ENCODE data around the gene FRMD4A.

FRMD4A gene

DNA sequence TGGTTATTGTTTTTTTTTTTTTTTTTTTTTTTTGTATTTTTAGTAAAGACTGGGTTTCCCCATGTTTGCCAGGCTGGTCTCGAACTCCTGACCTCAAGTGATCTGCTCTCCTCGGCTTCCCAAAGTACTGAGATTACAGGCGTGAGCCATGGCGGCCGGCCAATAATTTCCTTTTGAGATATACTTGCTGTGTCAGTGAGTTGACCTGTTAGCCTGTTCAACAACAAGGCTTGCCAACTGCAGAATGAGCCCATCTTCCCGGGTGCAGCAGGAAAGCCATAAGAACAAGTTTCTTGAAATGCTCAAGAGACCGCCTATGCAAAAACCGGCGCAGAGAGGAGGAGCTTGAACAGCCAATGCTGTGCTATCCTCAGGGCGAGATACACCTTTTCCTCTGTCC is 631.5 kb downstream of the FRMD4A start:
- no peak for DNase-seq (ENCODE audit: low spot score)

DNA sequence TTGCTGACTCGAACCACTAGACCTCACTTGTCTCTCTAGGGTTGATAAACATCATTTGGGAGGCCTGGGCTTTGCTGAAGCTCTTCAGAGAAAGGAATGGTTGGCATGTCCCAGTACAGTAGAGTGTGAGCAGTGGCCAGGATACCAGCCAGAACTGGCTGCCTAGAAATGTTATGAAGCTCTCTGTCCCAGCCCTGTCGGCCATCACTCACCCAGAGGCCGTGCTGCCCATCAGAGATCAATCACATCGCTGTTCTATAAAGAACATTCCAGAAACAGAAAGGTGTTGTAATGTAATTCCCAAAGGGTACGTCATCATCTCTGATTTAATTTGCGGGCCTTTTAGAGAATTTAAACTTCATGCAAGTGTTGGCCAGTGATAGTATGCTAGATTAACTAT is 632.5 kb downstream of the FRMD4A start:
- no peak for DNase-seq (ENCODE audit: low spot score)

DNA sequence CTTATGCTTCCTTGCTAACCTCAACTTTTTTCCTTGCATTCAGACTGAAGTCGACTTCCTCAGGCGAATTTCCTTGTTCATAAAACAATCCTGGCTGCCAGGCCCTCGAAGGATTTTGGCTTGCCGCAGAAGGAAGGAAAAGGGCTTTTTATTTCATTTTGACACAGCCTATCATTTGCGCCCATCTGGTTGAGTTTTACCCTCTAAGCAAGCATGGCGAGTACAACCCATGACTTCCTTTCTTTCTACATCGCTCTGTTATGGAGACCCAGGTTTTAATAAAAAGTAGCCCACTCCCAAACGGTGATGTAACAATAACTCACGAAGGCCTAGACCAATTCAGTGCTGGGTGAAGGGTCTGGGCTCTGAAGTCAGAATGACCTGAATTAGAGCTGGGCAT is 634.7 kb downstream of the FRMD4A start:
- no peak for DNase-seq (ENCODE audit: low spot score)

DNA sequence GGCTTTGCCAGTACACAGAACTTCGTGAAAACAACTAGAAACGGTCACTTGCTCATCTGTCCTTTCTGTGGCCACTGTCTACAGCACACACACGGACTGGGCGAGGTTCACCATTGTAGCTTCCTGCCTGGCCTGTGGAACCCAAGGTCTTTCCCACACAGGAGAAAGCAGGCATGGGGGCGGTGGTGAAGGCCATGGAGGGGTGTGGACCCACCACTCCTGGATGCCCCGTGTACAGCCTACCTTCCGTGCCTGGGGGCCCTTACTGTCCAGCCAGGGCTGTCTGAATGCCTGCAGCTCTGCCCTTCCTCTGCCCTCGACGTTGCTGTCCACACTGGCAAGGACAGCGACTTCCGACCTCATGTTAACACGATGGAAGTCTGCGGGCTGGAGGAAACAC is 635.1 kb downstream of the FRMD4A start:
- DNase-seq (ENCODE audit: low spot score): no peak

DNA sequence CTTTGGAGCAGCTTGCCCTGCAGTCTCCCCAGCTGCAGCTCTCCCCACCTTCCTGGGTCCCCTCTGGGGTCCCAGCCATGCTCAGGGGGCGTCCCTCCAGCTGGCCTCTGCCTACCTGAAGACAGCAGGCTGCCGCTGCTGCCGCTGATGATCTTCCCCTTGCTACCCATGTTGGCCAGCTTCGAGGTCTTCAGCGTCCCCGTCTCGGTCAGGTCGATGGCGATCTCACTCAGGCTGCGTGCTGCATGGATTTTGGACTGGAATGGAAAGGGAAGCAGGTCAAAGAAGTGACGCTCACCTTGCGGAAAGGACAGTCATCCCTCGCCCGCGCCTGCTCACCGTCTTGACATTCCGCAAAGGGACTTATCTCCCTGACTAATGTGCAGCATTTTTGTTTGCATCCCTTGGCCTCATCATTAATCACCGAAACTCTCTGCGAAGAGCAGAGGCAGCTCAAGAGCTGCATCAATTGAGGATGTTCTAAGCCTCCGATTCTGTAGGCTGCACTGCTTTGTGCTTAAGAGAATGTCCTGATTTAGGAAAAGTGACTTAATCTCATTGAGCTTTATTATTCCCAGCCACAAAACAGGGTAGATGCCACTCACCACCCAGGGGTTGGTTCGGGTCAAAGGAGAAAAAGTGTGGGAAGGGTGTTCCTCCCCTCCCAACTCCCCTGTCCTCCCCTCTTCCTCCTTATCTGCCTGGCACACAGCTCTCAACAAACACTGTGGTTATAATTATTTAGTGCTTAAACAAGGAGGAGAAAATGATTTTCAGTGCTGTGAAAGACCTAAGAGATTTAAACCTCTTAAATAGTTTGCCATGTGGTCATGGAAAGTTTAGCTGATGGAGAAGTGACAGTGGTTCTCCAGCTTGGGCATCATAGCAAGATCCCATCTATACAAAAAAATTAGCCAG is 636.7 kb downstream of the FRMD4A start:
- DNase-seq (ENCODE audit: low spot score): no peak

DNA sequence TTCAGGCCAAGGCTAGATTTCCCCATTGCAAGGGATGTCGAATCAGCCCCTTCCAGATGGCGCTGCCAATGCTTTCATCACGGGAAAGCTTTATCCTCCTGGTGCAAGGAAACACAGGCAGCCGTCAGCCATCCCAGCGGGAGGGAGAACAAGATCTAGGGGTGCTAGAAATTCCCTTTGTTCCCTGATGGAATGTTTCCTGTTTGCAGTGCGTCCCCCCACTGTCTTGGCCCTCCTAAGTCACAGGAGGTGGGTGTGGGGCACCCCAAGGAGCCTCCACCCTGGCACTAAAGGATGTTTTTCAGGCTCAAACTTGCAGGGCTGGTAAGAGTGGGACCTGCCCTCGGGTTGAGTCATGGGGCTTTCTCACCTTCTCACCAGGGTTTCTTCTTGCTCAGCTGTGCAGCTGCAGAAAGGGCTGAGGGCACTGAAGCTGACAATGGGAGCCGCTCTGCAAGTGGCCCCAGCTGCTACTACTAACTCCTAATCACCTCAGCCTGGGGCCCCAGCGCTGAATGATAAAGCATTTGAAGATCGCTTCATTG is 640.4 kb downstream of the FRMD4A start:
- DNase-seq (ENCODE audit: low spot score): peak; percentile 13

DNA sequence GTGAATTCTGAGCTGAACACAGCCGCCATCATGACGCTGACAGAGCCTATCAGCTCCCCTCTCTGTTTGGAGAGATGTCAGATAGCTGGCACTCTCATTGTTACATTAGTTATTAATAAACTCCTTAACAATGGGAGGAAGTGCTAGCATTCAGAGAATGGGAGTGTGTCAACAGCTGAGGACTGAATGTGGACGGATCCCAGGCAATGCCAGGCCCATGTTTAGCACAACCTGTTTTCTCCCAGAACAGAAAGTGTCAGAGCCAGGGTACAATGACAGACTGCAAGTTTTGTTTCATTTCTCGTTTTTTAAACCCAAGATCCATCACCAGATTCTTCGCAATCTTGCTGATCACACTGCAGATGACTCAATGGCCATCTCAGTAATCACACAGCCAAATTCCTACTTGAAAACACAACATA is 644.4 kb downstream of the FRMD4A start:
- DNase-seq (ENCODE audit: low spot score): no peak

DNA sequence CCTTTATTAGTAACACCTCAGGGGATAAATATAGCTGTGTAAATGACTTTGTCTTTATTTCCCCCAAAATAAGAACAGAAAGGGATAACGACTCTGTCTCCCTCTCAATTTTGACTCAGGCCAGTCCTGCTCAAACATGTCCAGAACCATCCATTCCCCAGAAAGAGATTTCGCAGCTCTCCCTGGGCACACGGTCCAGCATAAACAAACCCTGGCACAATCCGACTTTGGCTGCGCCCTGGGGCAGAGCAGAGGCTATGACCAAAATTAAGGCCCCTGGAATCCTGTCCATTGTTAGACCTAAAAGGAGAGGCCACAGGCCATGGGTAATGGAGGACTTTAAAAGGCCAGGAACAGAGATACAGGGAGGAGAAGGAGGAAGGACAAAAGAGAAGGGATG is 644.8 kb downstream of the FRMD4A start:
- DNase-seq (ENCODE audit: low spot score): no peak

DNA sequence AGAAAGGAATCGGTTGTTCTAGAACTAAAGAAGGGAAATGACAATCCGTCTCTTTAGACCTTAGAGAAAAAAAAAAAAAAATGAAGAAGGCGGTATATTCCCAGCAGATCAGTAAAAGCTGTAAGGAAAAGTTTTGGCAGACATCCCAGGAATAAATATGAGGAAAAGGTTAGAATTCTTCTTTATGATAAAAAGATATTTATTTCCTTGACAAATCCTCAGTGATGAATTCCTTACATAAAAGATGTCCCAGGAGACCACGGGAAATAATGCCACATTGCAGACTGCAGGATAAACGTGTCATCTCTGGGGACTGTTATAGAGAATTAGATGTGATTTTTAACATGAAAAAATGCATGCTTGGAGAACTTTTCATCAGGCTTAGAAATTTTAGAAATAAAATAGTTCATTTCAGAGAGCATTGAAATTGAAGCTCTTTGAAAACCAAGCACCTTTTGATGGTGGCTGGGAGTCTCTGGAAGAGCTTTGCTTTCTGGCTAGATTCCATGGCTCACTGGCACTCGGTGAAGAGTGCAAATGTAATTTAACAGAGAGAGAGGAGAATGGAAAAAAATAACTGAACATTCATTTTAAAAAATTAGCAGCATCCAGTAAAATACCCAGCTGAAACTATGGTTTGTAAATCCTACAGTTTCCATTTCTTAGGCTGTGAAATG is 645.8 kb downstream of the FRMD4A start:
- DNase-seq (ENCODE audit: low spot score): no peak

DNA sequence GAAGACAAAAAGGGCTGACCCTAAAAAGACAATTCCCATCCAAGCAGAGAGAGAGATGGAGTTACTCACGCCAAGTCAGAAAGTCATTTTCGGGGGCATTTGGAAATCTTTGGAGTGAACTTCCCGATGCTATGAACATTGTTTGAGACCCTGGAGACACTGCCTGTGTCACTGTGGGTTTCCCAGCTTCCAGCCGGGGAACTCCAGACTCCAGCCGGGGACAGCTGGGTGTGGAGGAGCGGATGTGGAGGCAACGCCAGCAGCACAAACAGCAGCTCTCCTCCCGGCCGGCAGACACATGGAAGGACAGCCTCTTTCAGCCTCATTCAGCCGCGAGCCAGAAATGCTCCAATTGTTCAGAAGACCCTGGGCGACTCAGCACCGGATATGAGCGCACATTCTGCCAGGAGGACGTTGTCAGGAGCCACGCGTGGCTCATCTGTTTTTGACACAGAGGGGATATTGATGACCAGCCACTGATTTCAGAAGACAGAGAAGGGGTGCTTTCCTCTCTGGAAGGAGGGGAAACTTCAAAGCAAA is 646.4 kb downstream of the FRMD4A start:
- DNase-seq (ENCODE audit: low spot score): no peak

DNA sequence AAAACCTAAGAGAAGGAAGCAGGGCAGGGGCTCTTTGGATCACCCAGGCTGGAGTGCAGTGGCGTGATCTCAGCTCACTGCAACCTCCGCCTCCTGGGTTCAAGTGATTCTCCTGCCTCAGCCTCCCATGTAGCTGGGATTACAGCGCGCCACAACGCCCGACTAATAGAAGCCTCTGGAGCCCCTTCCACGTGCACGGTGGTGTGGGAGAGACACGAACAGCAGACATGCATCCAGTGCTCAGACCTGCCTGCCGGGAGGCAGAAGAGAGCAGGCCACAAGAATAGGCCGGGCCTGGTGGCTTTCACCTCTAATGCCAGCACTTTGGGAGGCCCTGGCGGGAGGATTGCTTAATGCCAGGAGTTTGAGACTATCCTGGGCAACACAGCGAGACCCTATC is 647.7 kb downstream of the FRMD4A start:
- DNase-seq (ENCODE audit: low spot score): no peak

DNA sequence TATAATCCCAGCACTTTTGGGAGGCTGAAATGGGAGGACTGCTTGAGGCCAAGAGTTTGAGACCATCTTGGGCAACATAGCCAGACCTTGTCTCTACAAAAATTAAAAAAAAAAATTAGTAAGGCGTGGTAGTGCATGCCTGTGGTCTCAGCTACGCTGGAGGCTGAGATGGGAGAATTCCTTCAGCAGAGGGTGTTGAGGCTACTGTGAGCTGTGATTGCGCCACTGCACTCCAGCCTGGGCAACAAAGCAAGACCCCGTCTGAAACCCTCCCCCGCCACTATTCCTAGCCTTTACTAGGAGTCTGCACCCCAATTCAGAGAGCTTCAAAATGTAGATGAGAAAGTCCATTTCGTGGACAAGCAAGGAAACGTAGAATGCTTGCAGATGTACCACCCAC is 648.8 kb downstream of the FRMD4A start:
- no peak for DNase-seq (ENCODE audit: low spot score)

DNA sequence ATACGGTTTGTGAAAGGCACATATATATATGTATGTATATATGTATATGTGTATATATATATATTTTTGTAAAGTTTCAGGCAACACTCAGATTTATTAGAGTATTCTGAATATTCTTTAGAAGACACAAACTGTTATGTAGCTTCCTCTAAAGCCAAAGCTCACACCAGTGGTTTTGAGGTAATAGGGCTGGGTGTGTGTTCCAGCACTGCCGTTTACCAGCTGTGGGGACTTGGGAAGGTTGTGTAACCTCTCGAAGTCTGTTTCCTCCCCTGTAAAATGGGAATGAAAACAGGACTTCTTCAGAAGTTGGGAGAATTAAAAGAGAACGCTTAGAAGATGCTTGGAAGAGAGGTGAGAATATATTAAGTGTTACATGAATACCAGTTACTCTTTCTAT is 649.2 kb downstream of the FRMD4A start:
- DNase-seq (ENCODE audit: low spot score): no peak

DNA sequence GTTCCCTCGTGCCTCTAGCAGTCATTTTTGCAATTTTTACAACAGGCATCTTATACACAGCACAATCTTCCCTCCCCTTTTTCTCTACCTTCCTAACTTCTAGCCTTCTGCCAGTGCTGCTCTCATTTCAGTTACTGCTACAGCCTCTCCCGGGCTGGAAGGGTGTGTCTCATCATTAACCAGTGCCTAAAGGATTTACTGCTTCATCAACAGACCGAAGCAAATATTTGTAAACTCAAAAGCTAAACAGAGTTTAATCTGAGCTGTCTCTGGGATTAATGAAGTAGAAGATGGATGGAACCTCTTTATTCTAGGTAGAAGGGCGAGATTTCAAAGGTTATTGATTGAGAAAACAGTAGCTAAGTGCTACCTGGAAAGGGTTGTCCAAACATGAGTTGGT is 649.6 kb downstream of the FRMD4A start:
- DNase-seq (ENCODE audit: low spot score): no peak

DNA sequence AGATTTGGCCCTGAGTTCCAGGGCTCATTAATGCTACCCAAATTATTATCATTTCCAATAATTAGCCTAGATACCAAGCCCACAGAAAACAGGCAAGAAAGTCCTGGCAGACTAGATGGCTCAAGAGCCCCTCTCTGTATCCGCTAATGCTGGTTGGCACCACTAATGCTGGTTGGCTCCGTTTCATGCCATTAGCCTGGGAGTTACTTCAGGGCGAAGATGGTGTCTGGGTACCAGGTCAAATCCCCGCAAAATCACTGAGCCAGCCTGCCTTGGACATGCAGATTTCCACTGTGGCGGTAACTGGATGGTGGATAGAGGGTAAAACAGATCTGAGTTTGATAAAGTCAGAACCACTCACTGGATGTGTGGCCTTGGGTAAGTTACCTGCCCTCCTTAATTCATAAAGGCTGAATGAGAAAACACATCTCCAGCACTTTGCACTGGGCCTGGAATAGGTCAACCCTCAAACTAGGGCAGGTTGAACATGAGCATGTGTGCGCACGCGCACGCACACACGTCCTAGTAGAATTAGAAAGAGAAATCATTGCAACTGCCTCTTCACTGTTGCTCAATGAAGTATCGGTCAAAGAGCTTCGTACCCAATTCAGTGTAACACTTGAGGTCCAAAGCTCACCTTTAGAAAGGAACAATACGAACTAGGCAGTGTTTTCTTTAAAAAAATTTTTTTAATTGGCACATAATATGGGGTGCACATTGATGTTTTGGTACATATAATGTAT is 652.5 kb downstream of the FRMD4A start:
- no peak for DNase-seq (ENCODE audit: low spot score)

DNA sequence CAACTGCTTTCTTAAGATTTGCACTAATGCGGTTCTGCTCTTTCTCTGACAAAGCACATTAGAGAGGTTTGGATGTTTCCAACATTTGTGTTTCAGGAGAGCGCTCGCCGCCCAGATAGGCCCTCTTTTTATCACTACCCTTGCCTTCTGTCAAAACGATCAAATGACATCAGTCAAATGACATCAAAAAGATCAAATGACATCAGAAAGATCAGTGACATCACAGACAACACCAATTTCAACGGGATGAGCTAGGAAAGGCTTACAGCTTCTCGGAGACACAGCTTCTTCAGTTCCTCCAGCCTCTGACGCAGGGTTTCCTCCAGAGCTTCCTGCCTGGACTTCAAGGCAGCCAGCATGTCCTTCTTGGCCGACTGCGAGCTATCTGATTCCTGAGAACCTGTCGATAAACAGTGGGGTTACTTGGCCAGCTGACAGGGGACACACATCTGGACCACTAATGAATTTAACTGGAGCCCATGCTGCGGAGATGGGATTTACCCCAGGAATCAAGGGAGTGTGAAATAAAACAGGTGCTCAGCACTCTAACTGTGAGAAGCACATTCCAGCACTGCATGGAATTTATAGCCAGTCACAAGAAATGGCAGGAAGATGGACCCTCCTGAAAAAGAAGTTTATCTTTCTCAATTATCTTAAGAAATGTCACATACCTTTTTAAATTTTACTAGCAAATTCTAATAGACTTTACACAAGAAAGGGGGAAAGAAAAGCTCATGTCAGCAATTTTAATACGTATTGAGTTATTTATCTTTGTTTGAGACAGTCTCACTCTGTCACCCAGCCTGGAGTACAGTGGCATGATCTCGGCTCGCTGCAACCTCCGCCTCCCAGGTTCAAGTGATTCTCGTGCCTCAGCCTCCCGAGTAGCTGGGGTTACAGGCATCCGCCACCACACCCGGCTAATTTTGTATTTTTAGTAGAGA is 655.8 kb downstream of the FRMD4A start:
- no peak for DNase-seq (ENCODE audit: low spot score)

DNA sequence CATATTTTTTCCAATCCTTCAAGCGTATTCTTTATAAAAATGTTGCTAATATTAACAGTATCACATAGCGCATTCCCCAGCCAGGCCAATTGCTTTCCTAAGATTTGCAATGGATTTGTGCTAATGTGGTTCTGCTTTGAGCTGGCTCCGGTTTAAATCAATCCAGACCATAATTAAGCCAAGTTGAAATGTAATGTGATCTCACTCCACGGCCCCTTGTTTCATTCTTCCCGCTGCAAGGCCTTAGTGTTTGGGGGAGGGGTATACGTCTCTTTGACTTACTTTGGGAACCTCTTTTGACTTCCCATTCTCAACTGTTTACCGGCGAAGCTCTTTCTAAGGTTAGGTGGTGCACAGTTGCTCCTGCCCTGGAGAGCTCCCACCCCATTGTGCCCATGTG is 657.6 kb downstream of the FRMD4A start:
- no peak for DNase-seq (ENCODE audit: low spot score)

DNA sequence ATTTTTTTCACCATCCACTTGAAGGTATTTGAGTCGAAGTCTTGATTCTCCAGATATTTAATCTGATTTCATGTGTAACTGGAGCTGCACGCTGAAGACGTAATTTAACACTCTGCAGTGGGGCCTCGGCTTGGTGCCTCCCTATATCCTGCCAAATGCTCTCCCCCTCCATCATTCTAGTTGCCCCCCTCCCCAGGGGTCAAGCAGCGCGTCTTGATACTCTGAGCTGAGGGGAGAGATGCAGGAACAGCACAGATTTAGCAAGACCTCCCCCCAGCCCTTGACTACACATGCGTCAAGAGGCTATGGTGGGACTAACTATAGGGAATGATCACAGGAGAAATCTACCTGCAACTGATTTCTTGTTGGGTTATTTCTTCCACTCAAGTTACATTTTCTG is 658.2 kb downstream of the FRMD4A start:
- no peak for DNase-seq (ENCODE audit: low spot score)

DNA sequence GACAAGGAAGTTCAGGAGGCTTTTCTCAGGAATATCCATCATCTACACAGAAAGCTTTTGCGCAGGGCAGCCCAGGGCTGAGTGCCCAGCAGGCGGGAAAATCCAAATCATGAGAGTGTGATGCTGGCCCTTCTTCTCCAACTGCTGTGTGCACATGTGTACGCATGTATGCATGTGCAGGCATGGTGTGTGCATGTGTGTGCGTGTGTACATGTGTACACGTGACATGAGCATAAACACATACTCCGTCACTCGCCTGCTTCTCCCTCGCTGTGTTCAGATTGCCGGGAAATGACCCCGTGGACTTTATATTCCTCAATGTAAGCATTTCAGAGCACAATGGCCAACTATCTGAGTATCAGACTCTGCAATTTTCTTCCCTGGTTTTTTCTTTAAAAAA is 658.8 kb downstream of the FRMD4A start:
- no peak for DNase-seq (ENCODE audit: low spot score)

DNA sequence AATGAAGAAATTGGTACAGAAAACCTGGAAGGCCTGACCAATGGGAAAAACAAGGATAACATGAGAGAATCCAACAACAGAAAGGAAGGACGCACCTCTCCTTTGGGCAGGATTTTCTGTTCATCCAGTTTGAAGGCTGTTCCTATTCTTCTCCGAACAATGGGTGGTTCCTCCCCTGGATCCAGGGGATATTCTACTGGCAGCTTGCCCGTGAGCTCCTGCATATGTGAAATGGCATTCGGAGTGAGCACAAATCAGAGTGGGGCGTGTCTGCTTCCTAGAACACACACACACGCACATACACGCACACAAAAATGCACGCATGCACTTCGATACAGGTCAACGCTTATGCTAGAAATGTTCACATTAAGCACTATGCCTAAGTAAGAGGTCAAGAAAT is 660.4 kb downstream of the FRMD4A start:
- DNase-seq (ENCODE audit: low spot score): no peak

DNA sequence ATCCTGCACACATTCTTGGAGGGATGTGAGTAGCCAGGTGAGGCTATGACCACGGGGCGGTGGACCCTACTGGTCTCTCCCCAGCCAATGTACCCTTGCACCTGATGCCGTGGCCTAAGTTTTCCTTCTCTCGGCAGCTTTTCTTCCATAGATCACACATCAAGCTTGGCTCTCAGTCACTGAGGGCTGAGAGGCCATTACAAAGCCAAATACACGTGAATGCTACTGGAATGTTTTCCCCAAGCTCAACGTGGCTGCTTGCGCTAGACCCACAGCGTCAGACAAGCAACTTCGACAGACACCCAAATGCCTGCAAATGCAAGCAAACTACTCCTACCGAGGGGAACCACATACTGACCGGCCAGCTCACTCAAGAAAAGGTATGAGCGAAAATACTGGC is 660.8 kb downstream of the FRMD4A start:
- DNase-seq (ENCODE audit: low spot score): no peak
